IMR-90 (cell line): Measurements from ENCODE around the gene PTRHD1. TPM values are rescaled to one million over a fixed set of nuclear protein-coding genes. Genes with fewer than 3 reads are reported as not detected.

ENCODE experiments used
- ATAC-seq: fragments of 200-7000 bp; cut with Tn5 transposase; 2 replicates; pipeline ENCODE4 v1.9.1; 2020; ENCODE audit warnings: low read depth, mild to moderate bottlenecking, moderate library complexity
- BruUV-seq: library from RNA; stranded (reverse); fragments of 400-500 nt; replicated peaks from 2 replicates; lab custom pipeline; 2021; lab: Mats Ljungman, UMichigan
- CTCF ChIA-PET: fragments of 300-600 bp; formaldehyde crosslinking; extraction: SDS; loops from one replicate; lab custom pipeline; 2021; ENCODE audit warnings: antibody characterized with exemption; lab: Yijun Ruan, JAX
- POLR2A ChIA-PET: fragments of 300-600 bp; sonication (Branson Sonifier 250); formaldehyde crosslinking; loops from one replicate; lab custom pipeline; 2022; ENCODE audit warnings: antibody characterized with exemption; ENCODE audit not compliant: unreplicated experiment; lab: Charles Lee
- DNase-seq: peaks from one replicate; pipeline ENCODE4 v3.0.0; 2013
- H2AFZ ChIP-seq: replicated peaks from 2 replicates; pipeline ENCODE3; 2013; ENCODE audit warnings: low read length, mild to moderate bottlenecking; ENCODE audit not compliant: poor library complexity
- H2AK5ac ChIP-seq: 2 replicates; pipeline ENCODE4 v1.6.1; 2013; ENCODE audit warnings: low read depth, low read length, inconsistent platforms
- H2AK9ac ChIP-seq: replicated peaks from 2 replicates; pipeline ENCODE3; 2013; ENCODE audit warnings: mild to moderate bottlenecking, low read depth, low read length, moderate library complexity; ENCODE audit not compliant: poor library complexity
- H2BK120ac ChIP-seq: 2 replicates; pipeline ENCODE4 v1.6.1; 2013; ENCODE audit warnings: low read depth, low read length, inconsistent platforms
- H2BK15ac ChIP-seq: 3 replicates; pipeline ENCODE4 v1.6.1; 2013; ENCODE audit warnings: low read depth, low read length, inconsistent platforms
- H2BK20ac ChIP-seq: 2 replicates; pipeline ENCODE4 v1.6.1; 2013; ENCODE audit warnings: low read depth, mild to moderate bottlenecking, inconsistent platforms, low read length, moderate library complexity
- H2BK5ac ChIP-seq: 2 replicates; pipeline ENCODE4 v1.6.1; 2013; ENCODE audit warnings: mild to moderate bottlenecking, low read depth, low read length, inconsistent platforms; ENCODE audit not compliant: poor library complexity, severe bottlenecking
- H3K14ac ChIP-seq: replicated peaks from 2 replicates; pipeline ENCODE4 v1.6.1; 2013; ENCODE audit warnings: low read depth, low read length, inconsistent platforms
- H3K18ac ChIP-seq: 2 replicates; pipeline ENCODE4 v1.6.1; 2013; ENCODE audit warnings: low read depth, low read length, control low read depth
- H3K23ac ChIP-seq: 2 replicates; pipeline ENCODE4 v1.6.1; 2013; ENCODE audit warnings: low read depth, low read length, inconsistent platforms
- H3K27ac ChIP-seq: 2 replicates; pipeline ENCODE4 v1.5.1; 2013; ENCODE audit warnings: mild to moderate bottlenecking, control low read depth, low read length; ENCODE audit not compliant: insufficient read depth
- H3K27me3 ChIP-seq: 2 replicates; pipeline ENCODE4 v1.6.1; 2013; ENCODE audit warnings: low read length; ENCODE audit not compliant: control insufficient read depth, insufficient read depth
- H3K36me3 ChIP-seq: 2 replicates; pipeline ENCODE4 v1.6.1; 2013; ENCODE audit warnings: low read length, mixed read lengths; ENCODE audit not compliant: control insufficient read depth, insufficient read depth
- H3K4ac ChIP-seq: 2 replicates; pipeline ENCODE4 v1.6.1; 2013; ENCODE audit warnings: low read depth, low read length, inconsistent platforms
- H3K4me1 ChIP-seq: 2 replicates; pipeline ENCODE4 v1.6.1; 2013; ENCODE audit warnings: low read length, mixed read lengths; ENCODE audit not compliant: control insufficient read depth, insufficient read depth
- H3K4me2 ChIP-seq: 2 replicates; pipeline ENCODE4 v1.6.1; 2013; ENCODE audit warnings: low read depth, mild to moderate bottlenecking, control low read depth, low read length, moderate library complexity
- H3K4me3 ChIP-seq: 2 replicates; pipeline ENCODE4 v1.5.1; 2013; ENCODE audit warnings: low read depth, mild to moderate bottlenecking, control low read depth, low read length, moderate library complexity; ENCODE audit not compliant: insufficient read depth
- H3K56ac ChIP-seq: 2 replicates; pipeline ENCODE4 v1.6.1; 2013; ENCODE audit warnings: low read length, inconsistent platforms; ENCODE audit not compliant: insufficient read depth; ENCODE audit errors: extremely low read depth
- H3K79me1 ChIP-seq, 2 experiments: 2 replicates each; pipeline ENCODE4 v1.6.1; 2013; ENCODE audit warnings: low read length in 2 of 2, inconsistent platforms in 1 of 2, low read depth in 1 of 2
- H3K9ac ChIP-seq: 2 replicates; pipeline ENCODE4 v1.6.1; 2013; ENCODE audit warnings: low read depth, low read length, control low read depth
- H3K9me1 ChIP-seq: 2 replicates; pipeline ENCODE4 v1.6.1; 2013; ENCODE audit warnings: low read length, inconsistent platforms; ENCODE audit not compliant: insufficient read depth
- H3K9me3 ChIP-seq: 2 replicates; pipeline ENCODE4 v1.6.1; 2013; ENCODE audit warnings: low read length; ENCODE audit not compliant: control insufficient read depth, insufficient read depth
- H4K20me1 ChIP-seq: 2 replicates; pipeline ENCODE4 v1.6.1; 2013; ENCODE audit warnings: low read length, inconsistent platforms; ENCODE audit not compliant: insufficient read depth
- H4K5ac ChIP-seq: 2 replicates; pipeline ENCODE4 v1.6.1; 2013; ENCODE audit warnings: mild to moderate bottlenecking, low read depth, low read length, control low read depth
- H4K8ac ChIP-seq, 2 experiments: 2 replicates each; pipeline ENCODE4 v1.6.1; 2013; ENCODE audit warnings: low read depth in 2 of 2, low read length in 2 of 2, control low read depth in 1 of 2, inconsistent platforms in 1 of 2
- H4K91ac ChIP-seq: 2 replicates; pipeline ENCODE4 v1.6.1; 2013; ENCODE audit warnings: low read depth, low read length, inconsistent platforms; ENCODE audit not compliant: insufficient read depth
- BHLHE40 ChIP-seq: fragments of 150-350 bp; IDR thresholded peaks from 2 replicates; pipeline ENCODE4 v1.6.1; 2016; ENCODE audit warnings: mild to moderate bottlenecking, low read depth, low read length
- CEBPB ChIP-seq: IDR thresholded peaks from 2 replicates; pipeline ENCODE4 v1.6.1; 2012; ENCODE audit warnings: low read depth, low read length, improper control_type of control experiment
- CHD1 ChIP-seq: IDR thresholded peaks from 2 replicates; pipeline ENCODE4 v1.6.1; 2012; ENCODE audit warnings: low read depth, low read length, improper control_type of control experiment
- FOS ChIP-seq: fragments of 150-350 bp; IDR thresholded peaks from 2 replicates; pipeline ENCODE4 v1.6.1; 2016; ENCODE audit warnings: low read depth, low read length
- MAFK ChIP-seq: IDR thresholded peaks from 2 replicates; pipeline ENCODE4 v1.6.1; 2012; ENCODE audit warnings: low read depth, low read length, improper control_type of control experiment
- NFE2L2 ChIP-seq: fragments of 150-350 bp; IDR thresholded peaks from 2 replicates; pipeline ENCODE4 v1.6.1; 2016; ENCODE audit warnings: low read depth, mild to moderate bottlenecking, low read length
- POLR2A ChIP-seq: IDR thresholded peaks from 2 replicates; pipeline ENCODE4 v1.6.1; 2012; ENCODE audit warnings: mild to moderate bottlenecking, low read depth, low read length
- RAD21 ChIP-seq: IDR thresholded peaks from 2 replicates; pipeline ENCODE4 v1.6.1; 2012; ENCODE audit warnings: low read length, improper control_type of control experiment
- RCOR1 ChIP-seq: IDR thresholded peaks from 2 replicates; pipeline ENCODE4 v1.6.1; 2012; ENCODE audit warnings: mild to moderate bottlenecking, low read length, improper control_type of control experiment; ENCODE audit not compliant: insufficient replicate concordance
- RFX5 ChIP-seq: IDR thresholded peaks from 2 replicates; pipeline ENCODE4 v1.8.0; 2012; ENCODE audit warnings: low read depth, mild to moderate bottlenecking, low read length, moderate library complexity
- SMC3 ChIP-seq: fragments of 150-350 bp; IDR thresholded peaks from 2 replicates; pipeline ENCODE4 v1.6.1; 2016; ENCODE audit warnings: low read depth, mild to moderate bottlenecking, antibody characterized with exemption, low read length, moderate library complexity
- WGBS, 2 experiments: methylation state at CpG; one replicate each; pipeline versions ENCODE4 v1.1.5 to v1.1.7; 2013; ENCODE audit warnings: missing lambda C conversion rate in 2 of 2; ENCODE audit not compliant: insufficient read length in 1 of 2; ENCODE audit errors: extremely low coverage in 2 of 2; 5-methylcytosine and 5-hydroxymethylcytosine counted together
- dilution Hi-C: fragments of 300-500 bp; cut with HindIII; formaldehyde crosslinking; loops from one replicate; pipeline ENCODE4 v1.14.3; 2018; ENCODE audit warnings: low sequenced_read_pairs; ENCODE audit not compliant: unreplicated experiment
- in situ Hi-C: fragments of 300-500 bp; cut with MboI; formaldehyde crosslinking; loops from 3 replicates; pipeline ENCODE4 v1.14.3; 2019; ENCODE audit warnings: low sequenced_read_pairs, inconsistent platforms, mixed read lengths
- intact Hi-C: fragments of 100-400 bp; cut with micrococcal nuclease; formaldehyde crosslinking; loops from 2 replicates; pipeline ENCODE4 v1.10.0; 2022
- polyA plus RNA-seq, 3 experiments: library from polyadenylated mRNA; depleted of rRNA; stranded (reverse); fragments of >200 nt; gene quantifications; 2 replicates each; pipeline ENCODE4 v1.2.3, GENCODE V29; 2012; ENCODE audit warnings: low replicate concordance in 1 of 3
- total RNA-seq: library from RNA; depleted of rRNA; stranded (reverse); fragments of >200 nt; gene quantifications from 2 replicates; pipeline ENCODE4 v1.2.3, GENCODE V29; 2012
- TF ChIP-seq, protein P1 (sequence below): fragments of 150-350 bp; IDR thresholded peaks from 2 replicates; pipeline ENCODE4 v1.6.1; 2017; ENCODE audit warnings: mild to moderate bottlenecking, antibody characterized with exemption, low read length, low read depth
- TF ChIP-seq, protein P2 (sequence below): fragments of 150-350 bp; IDR thresholded peaks from 2 replicates; pipeline ENCODE4 v1.6.1; 2016; ENCODE audit warnings: low read depth, mild to moderate bottlenecking, low read length, moderate library complexity, borderline replicate concordance
- TF ChIP-seq, protein P3 (sequence below): conservative IDR thresholded peaks from 2 replicates; pipeline ENCODE4 v1.5.1; 2012; ENCODE audit warnings: mild to moderate bottlenecking, low read depth, low read length, improper control_type of control experiment

Gene PTRHD1
- total and polyA plus RNA-seq, 2 of the 4 experiments (the other 2 are of a cell fraction): 11.7 to 30.9 TPM

DNA sequence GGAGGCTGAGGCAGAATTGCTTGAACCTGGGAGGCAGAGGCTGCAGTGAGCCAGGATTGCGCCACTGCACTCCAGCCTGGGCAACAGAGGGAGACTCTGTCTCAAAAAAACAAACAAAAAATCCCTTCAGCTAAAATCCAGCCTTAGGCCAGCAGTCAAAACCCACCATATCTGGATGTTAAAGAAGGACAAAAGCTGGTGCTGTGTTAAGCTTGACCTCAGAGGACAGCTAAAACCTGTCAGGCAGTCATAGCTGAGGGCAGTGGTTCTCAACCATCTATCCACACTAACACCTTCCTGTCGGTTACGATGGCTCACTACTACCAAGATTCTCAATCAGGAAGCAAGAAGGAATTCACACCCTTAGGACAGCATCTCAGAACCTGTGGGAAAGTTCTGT is 9.6 kb downstream of the PTRHD1 start:
- Histone ChIP-seq H2BK5ac (no peak overlapping the region), H3K4me2 (no peak overlapping the region), H4K20me1 (no peaks in the 10 kb centered on the region), H3K9ac (no peak overlapping the region), H4K8ac (no peak overlapping the region), H4K91ac (no peak overlapping the region), H3K18ac (no peak overlapping the region), H3K23ac (no peak overlapping the region), H2BK20ac (no peak overlapping the region), H3K27ac (no peak overlapping the region), H3K9me3 (no peaks in the 10 kb centered on the region; the same call in 1 of the 2 replicates), H2AK9ac (no peak overlapping the region), H3K14ac (no peak overlapping the region), H2AK5ac (no peak overlapping the region), H3K4me1 (no peaks in the 10 kb centered on the region), H2BK15ac (no peak overlapping the region), H3K9me1 (no peaks in the 10 kb centered on the region), H3K79me1 (no peaks in the 10 kb centered on the region), H2BK120ac (no peak overlapping the region), H3K56ac (no peak overlapping the region), H3K27me3 (no peaks in the 10 kb centered on the region), H3K36me3 (no peaks in the 10 kb centered on the region), H2AFZ (no peak overlapping the region), H4K5ac (no peak overlapping the region), H3K4ac (no peak overlapping the region), H3K4me3 (no peak overlapping the region)
- intact Hi-C loops (no loop called here), dilution Hi-C loops (no loop called here), in situ Hi-C loops (no loop called here)
- no peak for DNase-seq
- TF ChIP-seq SMC3 (no peak), MAFK (no peak), NFE2L2 (no peak), RAD21 (no peak), RCOR1 (no peak), POLR2A (no peak), CHD1 (no peak), FOS (no peak), BHLHE40 (no peak), RFX5 (no peak), CEBPB (no peak)
- TF ChIP-seq, protein P1, sequence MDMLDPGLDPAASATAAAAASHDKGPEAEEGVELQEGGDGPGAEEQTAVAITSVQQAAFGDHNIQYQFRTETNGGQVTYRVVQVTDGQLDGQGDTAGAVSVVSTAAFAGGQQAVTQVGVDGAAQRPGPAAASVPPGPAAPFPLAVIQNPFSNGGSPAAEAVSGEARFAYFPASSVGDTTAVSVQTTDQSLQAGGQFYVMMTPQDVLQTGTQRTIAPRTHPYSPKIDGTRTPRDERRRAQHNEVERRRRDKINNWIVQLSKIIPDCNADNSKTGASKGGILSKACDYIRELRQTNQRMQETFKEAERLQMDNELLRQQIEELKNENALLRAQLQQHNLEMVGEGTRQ: no peak
- TF ChIP-seq, protein P2, sequence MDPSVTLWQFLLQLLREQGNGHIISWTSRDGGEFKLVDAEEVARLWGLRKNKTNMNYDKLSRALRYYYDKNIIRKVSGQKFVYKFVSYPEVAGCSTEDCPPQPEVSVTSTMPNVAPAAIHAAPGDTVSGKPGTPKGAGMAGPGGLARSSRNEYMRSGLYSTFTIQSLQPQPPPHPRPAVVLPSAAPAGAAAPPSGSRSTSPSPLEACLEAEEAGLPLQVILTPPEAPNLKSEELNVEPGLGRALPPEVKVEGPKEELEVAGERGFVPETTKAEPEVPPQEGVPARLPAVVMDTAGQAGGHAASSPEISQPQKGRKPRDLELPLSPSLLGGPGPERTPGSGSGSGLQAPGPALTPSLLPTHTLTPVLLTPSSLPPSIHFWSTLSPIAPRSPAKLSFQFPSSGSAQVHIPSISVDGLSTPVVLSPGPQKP: no peak
- TF ChIP-seq, protein P3, sequence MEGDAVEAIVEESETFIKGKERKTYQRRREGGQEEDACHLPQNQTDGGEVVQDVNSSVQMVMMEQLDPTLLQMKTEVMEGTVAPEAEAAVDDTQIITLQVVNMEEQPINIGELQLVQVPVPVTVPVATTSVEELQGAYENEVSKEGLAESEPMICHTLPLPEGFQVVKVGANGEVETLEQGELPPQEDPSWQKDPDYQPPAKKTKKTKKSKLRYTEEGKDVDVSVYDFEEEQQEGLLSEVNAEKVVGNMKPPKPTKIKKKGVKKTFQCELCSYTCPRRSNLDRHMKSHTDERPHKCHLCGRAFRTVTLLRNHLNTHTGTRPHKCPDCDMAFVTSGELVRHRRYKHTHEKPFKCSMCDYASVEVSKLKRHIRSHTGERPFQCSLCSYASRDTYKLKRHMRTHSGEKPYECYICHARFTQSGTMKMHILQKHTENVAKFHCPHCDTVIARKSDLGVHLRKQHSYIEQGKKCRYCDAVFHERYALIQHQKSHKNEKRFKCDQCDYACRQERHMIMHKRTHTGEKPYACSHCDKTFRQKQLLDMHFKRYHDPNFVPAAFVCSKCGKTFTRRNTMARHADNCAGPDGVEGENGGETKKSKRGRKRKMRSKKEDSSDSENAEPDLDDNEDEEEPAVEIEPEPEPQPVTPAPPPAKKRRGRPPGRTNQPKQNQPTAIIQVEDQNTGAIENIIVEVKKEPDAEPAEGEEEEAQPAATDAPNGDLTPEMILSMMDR: no peak
- CTCF ChIA-PET: no interaction called here
- no TSS peak for BruUV-seq
- POLR2A ChIA-PET: no interaction called here
- ATAC-seq: no peak
- WGBS, 2 experiments: no CpG with 5 or more reads among the region's 3 CpGs
